Prostate gland (tissue), 2 donors: ENCODE results near the gene ZNF217. TPM values are rescaled to one million over a fixed set of nuclear protein-coding genes. Genes with fewer than 3 reads are reported as not detected.

Experiments used
- DNase-seq: peaks from one replicate; pipeline ENCODE4 v3.0.0-alpha.2; 2019; ENCODE audit warnings: low spot score
- H3K27ac ChIP-seq, 2 donors: fragments of 200-600 bp; sonication (generic); 2 replicates each; pipeline ENCODE4 v1.5.1; 2017 to 2019
- H3K27me3 ChIP-seq: fragments of 200-600 bp; sonication (generic); replicated peaks from 2 replicates; pipeline ENCODE4 v1.5.1; 2019; ENCODE audit not compliant: insufficient read depth
- H3K36me3 ChIP-seq, 2 donors: fragments of 200-600 bp; sonication (generic); 1 replicate in 1 of 2; 2 replicates in 1 of 2; pipeline versions ENCODE4 v1.5.1 to v1.8.1; 2017 to 2019
- H3K4me1 ChIP-seq: fragments of 200-600 bp; sonication (generic); replicated peaks from 2 replicates; pipeline ENCODE4 v1.5.1; 2019
- H3K4me3 ChIP-seq, 2 donors: fragments of 200-600 bp; sonication (generic); 2 replicates each; pipeline ENCODE4 v1.5.1; 2017 to 2019
- H3K9me3 ChIP-seq: fragments of 200-600 bp; sonication (generic); 2 replicates; pipeline ENCODE4 v1.5.1; 2017
- POLR2A ChIP-seq: fragments of 450-650 bp; IDR thresholded peaks from one replicate; pipeline ENCODE4 v1.6.1; 2016; ENCODE audit warnings: antibody characterized with exemption, mild to moderate bottlenecking
- POLR2AphosphoS5 ChIP-seq: sonication (generic); formaldehyde crosslinking; IDR thresholded peaks from one replicate; pipeline ENCODE4 v1.6.1; 2017; ENCODE audit warnings: antibody characterized with exemption
- WGBS: methylation state at CpG from one replicate; pipeline ENCODE4 v1.1.5; 2018; 5-methylcytosine and 5-hydroxymethylcytosine counted together
- intact Hi-C: fragments of 100-400 bp; cut with DNase I; formaldehyde crosslinking; loops from one replicate; pipeline ENCODE4 v1.14.2; 2022
- total RNA-seq, 2 donors: library from RNA; depleted of rRNA; stranded (reverse); fragments of >200 nt; gene quantifications; one replicate each; pipeline ENCODE4 v1.1.0, GENCODE V29; 2016
- TF ChIP-seq, protein P1 (sequence below), 4 experiments: fragments of 200-600 bp in 2 of 4; fragments of 450-650 bp in 2 of 4; sonication (generic) in 2 of 4; IDR thresholded peaks; 1 replicate in 3 of 4; 2 replicates in 1 of 4; pipeline ENCODE4 v1.5.1; 2016 to 2019; ENCODE audit warnings: antibody characterized with exemption in 4 of 4, mild to moderate bottlenecking in 2 of 4, moderate library complexity in 2 of 4

The ZNF217 gene
- total RNA-seq, 2 donors from 2014 or later = 35.4 to 44.5 TPM

DNA sequence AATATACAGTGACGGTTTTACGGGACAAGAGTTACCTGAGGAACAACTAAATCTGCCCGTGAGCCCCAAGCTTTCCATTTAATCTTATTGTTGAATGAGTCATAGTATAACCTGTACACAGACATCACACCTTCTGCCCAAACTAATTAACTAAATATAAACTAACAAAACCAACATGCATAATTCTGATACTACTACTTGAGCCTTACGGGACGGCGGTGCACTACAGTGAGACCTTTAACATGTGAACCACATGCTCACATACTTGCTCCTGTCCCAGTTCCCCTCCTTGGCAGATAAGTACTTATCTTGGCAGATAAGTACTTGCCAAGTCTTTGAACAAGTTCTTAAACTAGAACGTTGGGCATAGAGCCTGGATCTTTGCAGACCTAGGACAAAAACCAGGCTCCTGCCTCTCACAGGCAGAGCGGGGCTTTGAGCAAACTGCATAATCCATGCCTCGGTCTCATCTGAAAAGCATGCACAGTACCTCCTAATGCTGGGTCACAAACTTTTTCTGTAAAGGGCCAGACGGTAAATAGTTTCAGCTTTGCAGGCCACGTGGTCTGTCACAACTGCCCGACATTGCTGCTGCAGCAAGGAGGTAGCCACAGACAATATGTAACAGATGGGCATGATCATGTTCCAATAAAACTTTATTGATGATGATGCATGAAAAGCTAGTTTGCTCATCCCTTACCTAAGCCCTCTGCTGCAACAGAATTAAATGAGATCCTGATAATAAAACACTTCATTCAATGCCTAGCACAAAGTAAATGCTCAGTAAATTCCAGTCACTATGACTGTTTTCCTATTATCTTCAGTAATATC is 23.0 kb downstream of the ZNF217 start:
- Histone ChIP-seq H3K9me3 (no peaks in the 10 kb centered on the region), H3K4me3 (no peak overlapping the region), H3K27me3 (no peaks in the 10 kb centered on the region), H3K27ac (no peak overlapping the region), H3K36me3 (no peaks in the 10 kb centered on the region), H3K4me1 (no peaks in the 10 kb centered on the region)
- 63% methylated on average over 12 of the region's 12 CpGs for WGBS
- DNase-seq = no peak
- intact Hi-C loops = loop anchor here (10.0 kb wide), 3 partner anchors 204 to 634 kb away; partner anchors contain the start of gene PFDN4
- TF ChIP-seq, protein P1, sequence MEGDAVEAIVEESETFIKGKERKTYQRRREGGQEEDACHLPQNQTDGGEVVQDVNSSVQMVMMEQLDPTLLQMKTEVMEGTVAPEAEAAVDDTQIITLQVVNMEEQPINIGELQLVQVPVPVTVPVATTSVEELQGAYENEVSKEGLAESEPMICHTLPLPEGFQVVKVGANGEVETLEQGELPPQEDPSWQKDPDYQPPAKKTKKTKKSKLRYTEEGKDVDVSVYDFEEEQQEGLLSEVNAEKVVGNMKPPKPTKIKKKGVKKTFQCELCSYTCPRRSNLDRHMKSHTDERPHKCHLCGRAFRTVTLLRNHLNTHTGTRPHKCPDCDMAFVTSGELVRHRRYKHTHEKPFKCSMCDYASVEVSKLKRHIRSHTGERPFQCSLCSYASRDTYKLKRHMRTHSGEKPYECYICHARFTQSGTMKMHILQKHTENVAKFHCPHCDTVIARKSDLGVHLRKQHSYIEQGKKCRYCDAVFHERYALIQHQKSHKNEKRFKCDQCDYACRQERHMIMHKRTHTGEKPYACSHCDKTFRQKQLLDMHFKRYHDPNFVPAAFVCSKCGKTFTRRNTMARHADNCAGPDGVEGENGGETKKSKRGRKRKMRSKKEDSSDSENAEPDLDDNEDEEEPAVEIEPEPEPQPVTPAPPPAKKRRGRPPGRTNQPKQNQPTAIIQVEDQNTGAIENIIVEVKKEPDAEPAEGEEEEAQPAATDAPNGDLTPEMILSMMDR (IDR thresholded peaks at IDR 0.05) = no peak
- TF ChIP-seq POLR2A = no peak
- TF ChIP-seq POLR2AphosphoS5 = no peak

DNA sequence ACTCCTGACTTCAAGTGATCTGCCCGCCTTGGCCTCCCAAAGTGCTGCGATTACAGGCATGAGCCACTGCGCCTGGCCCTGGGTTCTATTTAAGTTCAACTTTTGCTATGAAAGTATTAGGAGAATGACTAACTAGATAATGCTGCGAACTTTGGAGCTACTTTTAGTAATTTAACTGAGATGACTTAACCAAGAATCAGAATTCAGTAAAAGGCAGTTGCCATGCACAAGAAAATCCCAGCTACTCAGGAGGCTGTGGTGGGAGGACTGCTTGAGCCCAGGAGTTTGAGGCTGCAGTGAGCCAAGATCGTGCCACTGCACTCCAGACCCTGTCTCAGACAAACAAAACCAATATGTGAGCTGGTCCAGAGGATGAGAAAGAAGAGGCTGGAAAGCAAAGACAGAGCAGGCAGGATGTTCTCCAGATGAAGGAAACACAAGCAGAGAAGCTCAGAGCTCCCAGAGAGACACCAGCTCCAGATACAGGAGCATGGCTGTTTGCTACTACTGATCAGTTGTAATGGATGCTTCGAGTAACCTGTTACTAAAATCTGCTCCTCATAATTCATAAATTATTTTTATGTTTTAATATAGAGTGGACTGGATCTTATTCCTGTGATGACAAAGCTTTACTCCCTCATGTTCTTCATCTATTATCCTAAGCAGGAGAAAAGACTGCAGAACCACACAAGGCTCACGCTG is 23.9 kb downstream of the ZNF217 start:
- 92% methylated on average over 7 of the region's 7 CpGs for WGBS
- intact Hi-C loops = loop anchor here (10.0 kb wide), 3 partner anchors 205 to 635 kb away; partner anchors contain the start of gene PFDN4
- TF ChIP-seq, protein P1 (IDR thresholded peaks at IDR 0.05) = no peak
- TF ChIP-seq POLR2AphosphoS5 = no peak
- TF ChIP-seq POLR2A = no peak
- Histone ChIP-seq H3K27me3 (no peaks in the 10 kb centered on the region), H3K4me3 (no peak overlapping the region), H3K27ac (no peak overlapping the region), H3K4me1 (no peaks in the 10 kb centered on the region), H3K36me3 (no peaks in the 10 kb centered on the region), H3K9me3 (no peaks in the 10 kb centered on the region)
- DNase-seq = no peak

DNA sequence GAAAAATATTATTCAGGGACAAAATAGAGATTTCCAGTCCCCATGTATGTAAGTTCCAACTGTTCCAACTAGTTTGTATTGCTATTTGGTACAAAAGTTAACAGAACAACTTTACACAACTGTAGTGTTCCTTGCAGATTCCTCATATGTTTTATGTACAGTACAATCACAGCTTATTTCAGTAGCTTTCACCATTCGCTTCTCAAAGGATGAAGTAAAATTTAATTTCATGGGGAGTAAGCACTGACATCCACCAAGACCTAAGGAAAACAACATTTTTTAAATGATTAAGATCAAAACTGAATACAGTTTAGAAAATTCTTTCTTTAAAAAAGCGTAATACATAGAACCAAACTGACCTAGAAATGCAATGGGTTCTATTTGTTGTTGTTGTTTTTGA is 24.6 kb downstream of the ZNF217 start:
- DNase-seq = no peak
- TF ChIP-seq, protein P1 (IDR thresholded peaks at IDR 0.05) = no peak
- no peak for TF ChIP-seq POLR2A
- no peak for TF ChIP-seq POLR2AphosphoS5
- 92% methylated on average over 2 of the region's 2 CpGs for WGBS
- Histone ChIP-seq H3K4me3 (no peak overlapping the region), H3K9me3 (no peaks in the 10 kb centered on the region), H3K4me1 (no peaks in the 10 kb centered on the region), H3K27ac (no peak overlapping the region), H3K27me3 (no peaks in the 10 kb centered on the region), H3K36me3 (no peaks in the 10 kb centered on the region)
- intact Hi-C loops = no loop called here

DNA sequence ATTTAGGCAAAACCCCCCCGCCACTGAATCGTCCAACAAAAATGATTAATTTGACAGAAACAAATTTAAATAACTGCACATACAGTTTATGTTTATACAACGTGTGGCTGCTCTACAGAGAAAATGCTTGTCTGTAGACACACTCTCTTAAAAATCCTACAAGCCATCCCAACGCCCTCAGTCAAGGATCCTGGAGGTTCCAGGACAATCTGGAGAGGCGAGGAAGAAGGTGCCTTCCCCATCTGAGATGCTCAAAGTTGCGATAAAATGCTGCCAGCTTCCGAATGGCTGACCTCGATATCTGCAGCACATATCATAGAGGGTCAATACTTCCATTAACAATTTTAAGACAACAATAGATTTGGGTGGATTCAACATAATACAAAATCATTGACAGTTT is 25.3 kb downstream of the ZNF217 start:
- no peaks in the 10 kb centered on the region for H3K36me3 ChIP-seq

More for the DNA sequence above, 25.3 kb downstream of the ZNF217 start:
- H3K4me3 ChIP-seq = no peak overlapping the region
- DNase-seq = no peak
- no peaks in the 10 kb centered on the region for H3K4me1 ChIP-seq
- WGBS = 90% methylated on average over 8 of the region's 8 CpGs
- H3K27ac ChIP-seq = no peak overlapping the region
- no peak for TF ChIP-seq POLR2AphosphoS5
- TF ChIP-seq, protein P1 (IDR thresholded peaks at IDR 0.05) = no peak
- TF ChIP-seq POLR2A = no peak
- intact Hi-C loops = no loop called here
- H3K27me3 ChIP-seq = no peaks in the 10 kb centered on the region
- H3K9me3 ChIP-seq = no peaks in the 10 kb centered on the region
